Duodenal mucosa (tissue), 2 donors: ENCODE results near the gene ANO2.

Experiments used
- H3K27ac ChIP-seq: one replicate; pipeline ENCODE4 v1.7.0; 2013; ENCODE audit warnings: low read depth, low read length
- H3K27me3 ChIP-seq, 2 donors: one replicate each; pipeline ENCODE4 v1.7.0; 2013; ENCODE audit warnings: low read length in 2 of 2, control low read depth in 1 of 2; ENCODE audit not compliant: insufficient read depth in 2 of 2, control insufficient read depth in 1 of 2
- H3K36me3 ChIP-seq, 2 donors: one replicate each; pipeline ENCODE4 v1.7.0; 2013; ENCODE audit warnings: low read length in 2 of 2, control low read depth in 1 of 2; ENCODE audit not compliant: insufficient read depth in 2 of 2, control insufficient read depth in 1 of 2
- H3K4me1 ChIP-seq, 2 donors: one replicate each; pipeline ENCODE4 v1.7.0; 2013; ENCODE audit warnings: low read length in 2 of 2, control low read depth in 1 of 2; ENCODE audit not compliant: insufficient read depth in 2 of 2, control insufficient read depth in 1 of 2
- H3K4me3 ChIP-seq, 2 donors: one replicate each; pipeline ENCODE4 v1.7.0; 2013; ENCODE audit warnings: low read length in 2 of 2, low read depth in 1 of 2
- H3K9ac ChIP-seq, 2 donors: one replicate each; pipeline ENCODE4 v1.7.0; 2013; ENCODE audit warnings: low read length in 2 of 2, low read depth in 1 of 2
- H3K9me3 ChIP-seq, 2 donors: one replicate each; pipeline ENCODE4 v1.7.0; 2013; ENCODE audit warnings: low read length in 2 of 2, control low read depth in 1 of 2; ENCODE audit not compliant: control insufficient read depth in 1 of 2

Gene ANO2

DNA sequence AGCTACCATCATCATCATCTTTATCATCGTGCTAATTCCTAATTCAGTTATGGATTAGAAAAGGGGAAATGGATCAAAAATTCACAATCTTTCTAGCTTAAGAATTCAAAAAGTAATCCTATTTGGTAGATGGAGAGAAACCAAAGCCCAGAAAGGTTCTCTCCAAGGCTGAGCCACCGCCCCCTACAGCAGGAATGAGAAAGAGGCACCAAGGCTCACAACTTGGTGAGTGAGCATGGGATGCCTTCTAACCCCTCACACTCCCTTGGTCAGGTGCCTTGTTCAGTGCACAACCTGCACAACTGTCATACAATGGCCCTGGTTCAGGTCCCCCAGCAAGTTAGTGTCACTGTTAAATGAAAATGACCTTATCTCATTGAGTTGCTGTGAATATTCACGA is 171.5 kb downstream of the ANO2 start:
- no peak overlapping the region for H3K9ac ChIP-seq
- H3K27me3 ChIP-seq: no peaks in the 10 kb centered on the region
- peaks cover 0 to 5% of the 10 kb centered on the region in 2 donors for H3K4me1 ChIP-seq
- H3K27ac ChIP-seq: no peak overlapping the region
- no peaks in the 10 kb centered on the region for H3K9me3 ChIP-seq
- H3K36me3 ChIP-seq: no peaks in the 10 kb centered on the region
- no peak overlapping the region for H3K4me3 ChIP-seq

DNA sequence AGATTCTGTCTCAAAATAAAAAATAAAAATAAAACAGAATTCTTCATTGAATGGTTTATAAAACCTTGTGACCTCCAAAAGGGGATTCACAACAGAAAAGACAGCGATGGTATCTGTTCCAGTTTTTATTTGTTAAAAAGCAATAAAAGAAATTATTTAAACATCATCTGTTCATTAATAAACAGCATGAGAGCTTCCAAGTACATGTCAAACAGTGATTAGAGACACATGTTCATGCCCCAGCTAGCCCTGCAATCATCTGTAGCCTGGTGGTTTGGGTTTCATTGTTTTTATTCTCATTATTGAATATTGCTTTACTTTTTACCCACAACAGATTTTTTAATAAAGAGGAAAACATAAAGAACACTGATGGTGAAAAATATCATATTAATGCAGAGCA is 173.3 kb downstream of the ANO2 start:
- Histone ChIP-seq H3K9ac (no peak overlapping the region), H3K4me3 (no peak overlapping the region), H3K4me1 (peaks cover 0 to 7% of the 10 kb centered on the region in 2 donors), H3K27ac (no peak overlapping the region), H3K27me3 (no peaks in the 10 kb centered on the region), H3K9me3 (no peaks in the 10 kb centered on the region), H3K36me3 (no peaks in the 10 kb centered on the region)

DNA sequence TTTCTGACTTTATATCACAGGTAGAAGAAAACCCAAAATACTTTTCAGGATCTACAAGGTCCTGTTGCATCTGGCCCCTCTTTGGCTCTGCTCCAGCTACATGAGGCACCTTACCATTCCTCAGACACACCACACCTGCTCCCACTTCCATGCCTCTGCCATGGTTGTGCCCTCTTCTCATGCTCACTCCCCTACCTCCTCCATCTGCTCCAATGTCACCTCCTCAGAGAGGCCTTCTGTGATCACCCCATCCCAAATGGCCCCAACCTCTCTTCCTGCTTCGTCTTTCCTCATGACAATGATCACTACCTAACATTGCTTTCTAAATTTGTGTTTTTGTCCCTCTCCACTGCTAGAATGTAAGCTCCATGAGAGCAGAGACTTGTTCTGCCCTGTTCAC is 174.3 kb downstream of the ANO2 start:
- H3K4me1 ChIP-seq: peaks cover 0 to 7% of the 10 kb centered on the region in 2 donors
- H3K27me3 ChIP-seq: no peaks in the 10 kb centered on the region
- no peak overlapping the region for H3K27ac ChIP-seq
- H3K36me3 ChIP-seq: no peaks in the 10 kb centered on the region
- no peak overlapping the region for H3K9ac ChIP-seq
- H3K9me3 ChIP-seq: no peaks in the 10 kb centered on the region
- no peak overlapping the region for H3K4me3 ChIP-seq

DNA sequence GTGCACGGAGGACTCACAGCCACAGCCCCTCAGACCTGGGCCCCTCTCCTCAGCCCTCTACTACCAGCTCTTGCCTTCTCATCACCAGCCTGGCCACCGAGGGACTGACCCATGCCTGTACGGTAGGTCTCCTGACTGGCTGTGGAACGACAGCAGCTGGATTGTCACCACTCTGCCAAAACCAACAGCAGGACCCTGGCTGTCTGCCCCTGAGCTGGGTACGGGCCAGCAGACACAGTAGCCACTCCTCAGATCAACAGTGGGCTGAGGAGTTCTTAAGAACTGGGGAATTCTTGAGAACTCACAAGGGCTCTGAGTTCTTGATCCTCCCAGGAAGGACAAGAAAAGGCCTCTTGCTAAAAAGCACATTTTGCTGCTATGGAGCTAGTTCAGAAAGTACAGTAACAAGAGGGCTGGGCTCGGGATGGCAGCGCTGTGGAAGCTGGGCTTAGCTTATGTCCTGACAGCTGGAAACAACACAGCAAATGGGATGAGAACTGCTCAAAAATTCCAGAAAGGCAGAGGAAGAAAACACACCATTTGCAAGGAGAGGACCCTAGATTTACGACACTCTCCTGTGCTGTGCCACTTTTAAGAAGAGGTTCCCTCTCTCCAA is 176.4 kb downstream of the ANO2 start:
- Histone ChIP-seq H3K27ac (no peak overlapping the region), H3K4me3 (no peak overlapping the region), H3K27me3 (no peaks in the 10 kb centered on the region), H3K9me3 (no peaks in the 10 kb centered on the region), H3K4me1 (peaks cover 0 to 7% of the 10 kb centered on the region in 2 donors), H3K36me3 (no peaks in the 10 kb centered on the region), H3K9ac (no peak overlapping the region)

DNA sequence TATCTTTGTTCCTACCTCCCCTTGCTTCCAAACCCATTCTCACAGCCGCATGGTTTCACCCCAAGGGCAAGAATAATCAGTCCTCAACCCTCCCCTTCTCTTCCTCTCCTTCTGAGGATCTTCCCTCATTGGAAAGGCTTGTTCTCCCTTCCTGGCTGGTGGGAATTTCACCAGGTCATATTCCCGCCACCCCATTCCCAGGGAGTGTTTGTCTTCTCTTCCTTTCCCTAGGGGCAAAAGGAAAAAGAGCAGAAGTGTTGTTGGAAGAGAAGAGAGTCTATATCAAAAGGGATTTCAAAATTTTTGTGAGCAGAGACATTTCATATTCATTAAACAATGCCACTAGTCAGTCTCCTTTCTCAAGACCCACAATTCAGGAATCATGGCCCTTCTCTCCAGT is 176.9 kb downstream of the ANO2 start:
- H3K4me3 ChIP-seq: no peak overlapping the region
- no peak overlapping the region for H3K27ac ChIP-seq
- no peak overlapping the region for H3K9ac ChIP-seq
- peaks cover 0 to 7% of the 10 kb centered on the region in 2 donors for H3K4me1 ChIP-seq
- H3K27me3 ChIP-seq: no peaks in the 10 kb centered on the region
- H3K9me3 ChIP-seq: no peaks in the 10 kb centered on the region
- no peaks in the 10 kb centered on the region for H3K36me3 ChIP-seq

- no peak overlapping the region for H3K27ac ChIP-seq
- H3K4me3 ChIP-seq: no peak overlapping the region
- no peaks in the 10 kb centered on the region for H3K9me3 ChIP-seq
- no peak overlapping the region for H3K9ac ChIP-seq
- H3K36me3 ChIP-seq: no peaks in the 10 kb centered on the region
- peaks cover 0 to 3% of the 10 kb centered on the region in 2 donors for H3K27me3 ChIP-seq
- H3K4me1 ChIP-seq: no peaks in the 10 kb centered on the region
These were observed 186.7 kb downstream of the ANO2 start for GRCh38 chr12:5758347-5758746.

DNA sequence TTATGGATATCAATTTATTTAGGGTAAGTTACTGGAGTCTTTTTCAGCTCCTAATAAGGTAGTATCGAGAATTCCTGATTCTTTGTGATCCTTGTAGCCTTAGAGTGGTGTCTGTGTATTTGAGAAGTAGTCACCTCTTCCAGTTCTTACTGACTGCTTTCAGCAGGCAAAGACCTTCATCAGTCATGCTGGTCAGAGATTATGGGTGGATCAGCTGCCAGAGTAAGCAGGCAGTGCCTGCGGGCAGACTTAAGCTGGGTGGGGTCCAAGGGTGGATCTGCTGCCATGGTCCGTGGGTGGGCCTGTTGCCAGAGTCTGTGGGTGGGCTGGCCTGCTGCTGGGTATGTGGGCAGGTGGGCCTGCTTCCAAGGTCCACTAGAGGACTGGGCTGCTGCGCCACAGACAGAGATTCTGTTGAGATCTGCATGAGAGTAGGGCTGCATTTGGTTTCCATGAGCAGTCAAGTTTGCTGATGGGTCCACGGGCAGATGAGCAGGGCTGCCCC is 188.7 kb downstream of the ANO2 start:
- Histone ChIP-seq H3K27me3 (peaks cover 0 to 3% of the 10 kb centered on the region in 2 donors), H3K4me1 (no peaks in the 10 kb centered on the region), H3K9me3 (no peaks in the 10 kb centered on the region), H3K27ac (no peak overlapping the region), H3K4me3 (no peak overlapping the region), H3K36me3 (no peaks in the 10 kb centered on the region), H3K9ac (no peak overlapping the region)

- H3K36me3 ChIP-seq: no peaks in the 10 kb centered on the region
- H3K9ac ChIP-seq: no peak overlapping the region
- H3K4me1 ChIP-seq: peaks cover 1 to 8% of the 10 kb centered on the region in 2 donors
- H3K27ac ChIP-seq: no peak overlapping the region
- no peaks in the 10 kb centered on the region for H3K9me3 ChIP-seq
- H3K27me3 ChIP-seq: no peaks in the 10 kb centered on the region
- H3K4me3 ChIP-seq: no peak overlapping the region
These were observed 197.0 kb downstream of the ANO2 start for GRCh38 chr12:5748027-5748426.

DNA sequence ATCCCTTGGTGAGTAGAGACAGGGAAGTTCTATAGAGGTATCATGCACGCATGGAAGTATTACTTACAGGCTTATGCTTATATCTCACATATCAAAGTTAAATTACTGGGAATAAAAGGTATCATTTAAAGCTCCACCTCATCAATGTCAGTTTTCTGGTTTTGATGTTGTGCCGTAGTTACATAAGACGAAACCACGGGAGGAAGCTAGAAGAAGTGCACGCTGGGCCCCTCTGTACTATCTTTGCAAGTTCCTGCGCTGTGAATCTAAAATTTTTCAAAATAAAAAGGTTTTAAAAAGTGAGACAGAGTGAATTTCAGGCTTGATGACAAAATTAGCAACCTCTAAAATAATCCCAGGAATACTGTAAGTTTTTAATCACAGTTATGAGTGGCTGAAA is 198.1 kb downstream of the ANO2 start:
- H3K4me1 ChIP-seq: peaks cover 10 to 14% of the 10 kb centered on the region in 2 donors
- no peaks in the 10 kb centered on the region for H3K9me3 ChIP-seq
- H3K27ac ChIP-seq: no peak overlapping the region
- H3K9ac ChIP-seq: no peak overlapping the region
- H3K27me3 ChIP-seq: no peaks in the 10 kb centered on the region
- H3K4me3 ChIP-seq: no peak overlapping the region
- no peaks in the 10 kb centered on the region for H3K36me3 ChIP-seq

DNA sequence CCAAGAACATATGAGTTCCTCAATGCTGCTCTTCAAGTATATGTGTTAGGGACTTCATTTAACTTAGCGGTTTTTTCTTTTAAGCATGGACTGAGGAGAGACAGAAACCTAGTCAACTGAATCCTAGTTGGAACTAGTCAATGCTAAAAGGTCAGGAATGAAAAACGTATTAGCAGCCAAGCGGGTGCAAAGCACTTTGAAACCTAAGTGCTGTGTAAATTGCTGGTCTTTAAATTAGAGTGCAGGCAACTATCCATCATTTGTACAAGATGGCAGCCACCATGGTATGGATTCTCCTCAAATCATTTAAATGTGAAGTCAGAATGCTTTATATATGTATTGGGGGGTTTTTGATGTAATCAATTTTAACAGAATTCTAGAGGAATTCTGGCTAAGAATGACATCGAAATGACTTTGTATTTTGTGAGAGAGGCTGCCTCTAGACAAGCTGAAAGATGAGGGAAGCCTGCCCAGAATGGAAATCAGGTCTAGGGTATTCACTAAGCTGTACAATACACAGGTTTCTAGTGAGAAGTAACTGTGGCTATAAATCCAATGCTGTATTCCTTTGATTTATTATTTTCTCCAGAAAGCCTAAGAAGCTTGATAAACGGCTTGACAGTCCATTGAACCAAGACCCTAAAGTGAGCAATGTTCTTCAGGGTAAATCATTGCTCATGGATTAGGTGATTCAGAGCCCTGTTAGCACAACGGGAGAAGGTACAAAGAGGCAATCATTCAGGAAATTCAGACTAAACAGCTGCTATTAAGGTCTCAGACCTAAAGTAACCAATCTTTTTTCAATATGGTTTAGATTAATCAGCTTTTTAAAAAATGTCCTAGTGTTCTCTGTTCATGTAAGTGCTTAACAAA is 198.8 kb downstream of the ANO2 start:
- Histone ChIP-seq H3K27ac (no peak overlapping the region), H3K36me3 (no peaks in the 10 kb centered on the region), H3K27me3 (no peaks in the 10 kb centered on the region), H3K9me3 (no peaks in the 10 kb centered on the region), H3K4me1 (peaks cover 10 to 14% of the 10 kb centered on the region in 2 donors), H3K9ac (no peak overlapping the region), H3K4me3 (no peak overlapping the region)
